T-helper 17 cell (primary cell): Measurements from ENCODE around the gene MXRA7. TPM values are rescaled to one million over a fixed set of nuclear protein-coding genes. Genes with fewer than 3 reads are reported as not detected.
"Not testable (repeated sequence)": the region's sequence is repeated elsewhere in the genome, so short reads cannot be mapped to it uniquely, and the experiment has no call there.

Source experiments
- ATAC-seq: fragments of 150-1000 bp; cut with Tn5 transposase; 2 replicates; pipeline ENCODE4 v1.10.0; 2021; ENCODE audit warnings: mild to moderate bottlenecking, moderate library complexity
- DNase-seq, 3 donors: peaks; one replicate each; pipeline versions ENCODE4 v3.0.0 to v3.0.0-alpha.2; 2020 to 2021
- H3K9me3 ChIP-seq: one replicate; pipeline ENCODE4 v1.7.0; 2013; ENCODE audit warnings: low read length, mild to moderate bottlenecking; ENCODE audit not compliant: control insufficient read depth, poor library complexity, severe bottlenecking
- H3K27ac Mint-ChIP-seq: one replicate; pipeline ENCODE4 v1.8.0; 2022; ENCODE audit warnings: mild to moderate bottlenecking, moderate library complexity, mixed read lengths
- H3K27me3 Mint-ChIP-seq: one replicate; pipeline ENCODE4 v1.8.0; 2022; ENCODE audit warnings: mixed read lengths
- H3K36me3 Mint-ChIP-seq: one replicate; pipeline ENCODE4 v1.8.0; 2022; ENCODE audit warnings: low read depth, mixed read lengths
- H3K4me1 Mint-ChIP-seq: one replicate; pipeline ENCODE4 v1.8.0; 2022; ENCODE audit warnings: mild to moderate bottlenecking, mixed read lengths
- H3K4me3 Mint-ChIP-seq: one replicate; pipeline ENCODE4 v1.8.0; 2022; ENCODE audit warnings: mild to moderate bottlenecking, moderate library complexity, mixed read lengths
- total RNA-seq, 4 donors: library from RNA in 2 of 4; stranded (reverse) in 2 of 4; gene quantifications; one replicate each; pipeline ENCODE4 v1.2.3 and lab custom pipeline; 2022 to 2026

MXRA7 gene
- total RNA-seq, 2 donors from 2014 or later, result 5.7 to 8.0 TPM

GRCh38 chr17:76740329-76741118 is 29.8 kb upstream of the MXRA7 start:
- DNase-seq, result no peak
- ATAC-seq, result no peak
- Mint-ChIP-seq H3K36me3 (peaks cover 5% of the 10 kb centered on the region), H3K27me3 (no peaks in the 10 kb centered on the region), H3K27ac (no peak overlapping the region), H3K4me1 (peaks cover 28% of the 10 kb centered on the region), H3K4me3 (no peak overlapping the region)
- peaks cover 6% of the 10 kb centered on the region for H3K9me3 ChIP-seq

DNA sequence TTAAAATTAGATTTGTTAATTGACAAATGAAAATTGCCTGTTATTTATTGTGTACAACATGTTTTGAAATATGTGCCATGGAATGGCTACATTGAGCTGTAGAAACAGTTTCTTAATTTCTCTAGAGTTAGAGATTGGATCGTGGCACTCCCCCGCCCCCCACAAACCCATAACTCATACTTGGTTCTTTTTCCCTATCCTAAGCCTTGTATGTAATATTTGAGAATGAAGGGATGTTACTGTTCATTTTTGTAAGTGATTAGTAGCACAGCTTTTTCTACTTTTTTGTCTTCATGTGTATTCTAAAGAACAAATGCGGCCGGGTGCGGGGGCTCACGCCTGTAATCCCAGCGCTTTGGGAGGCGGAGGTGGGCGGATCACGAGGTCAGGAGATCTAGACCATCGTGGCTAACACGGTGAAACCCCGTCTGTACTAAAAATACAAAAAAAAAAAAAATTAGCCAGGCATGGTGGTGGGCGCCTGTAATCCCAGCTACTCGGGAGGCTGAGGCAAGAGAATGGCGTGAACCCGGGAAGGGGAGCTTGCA is 28.9 kb upstream of the MXRA7 start:
- ATAC-seq, H3K9me3 ChIP-seq, H3K4me3 Mint-ChIP-seq, H3K36me3 Mint-ChIP-seq, H3K27me3 Mint-ChIP-seq, DNase-seq: not testable (repeated sequence)
- Mint-ChIP-seq H3K4me1 (peaks cover 33% of the 10 kb centered on the region), H3K27ac (peak overlapping the region; percentile 29)

GRCh38 chr17:76738468-76738850 is 27.7 kb upstream of the MXRA7 start:
- no peaks in the 10 kb centered on the region for H3K27me3 Mint-ChIP-seq
- H3K4me3 Mint-ChIP-seq, result peak overlapping the region; percentile 96
- ATAC-seq (no peak), DNase-seq (no peak)
- H3K9me3 ChIP-seq, result peaks cover 6% of the 10 kb centered on the region
- peaks cover 44% of the 10 kb centered on the region for H3K4me1 Mint-ChIP-seq
- peaks cover 13% of the 10 kb centered on the region for H3K36me3 Mint-ChIP-seq
- peak overlapping the region; percentile 99 for H3K27ac Mint-ChIP-seq

DNA sequence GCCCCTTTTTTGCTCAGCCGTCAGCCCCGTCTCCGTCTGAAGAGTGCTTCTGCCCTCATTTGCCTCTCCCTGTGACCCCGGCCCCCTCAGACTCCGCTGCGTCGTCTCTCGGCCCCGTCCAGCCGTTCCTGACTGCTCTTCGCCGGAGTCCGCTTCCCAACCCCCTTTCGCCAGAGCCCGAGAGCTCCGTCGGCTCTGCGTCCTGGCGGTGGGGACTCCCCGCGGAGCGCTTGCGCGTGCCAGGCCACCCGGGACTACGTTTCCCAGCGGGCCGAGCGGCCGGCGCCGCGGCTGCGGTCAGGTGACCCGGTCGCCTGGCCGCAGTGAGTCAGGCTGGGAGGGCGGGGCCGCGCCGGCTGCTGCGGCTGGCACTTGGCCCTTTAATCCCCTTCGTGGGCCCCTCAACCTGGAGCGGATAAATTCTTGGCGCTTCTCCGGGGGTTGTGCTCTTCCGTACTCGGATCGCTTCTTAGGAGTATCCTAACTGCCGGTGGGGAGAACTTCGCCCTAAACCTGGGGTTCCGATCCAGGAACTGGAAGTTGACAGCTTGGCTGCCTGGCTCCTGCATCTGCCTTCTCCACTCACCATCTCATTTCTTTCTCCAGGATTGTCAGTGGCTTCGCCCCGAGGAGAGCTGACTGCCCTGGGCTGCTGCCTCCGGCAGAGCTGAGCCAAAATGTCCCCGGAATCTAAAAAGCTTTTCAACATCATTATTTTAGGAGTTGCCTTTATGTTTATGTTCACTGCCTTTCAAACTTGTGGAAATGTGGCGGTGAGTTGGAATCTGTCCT is 27.1 kb upstream of the MXRA7 start, which contains the start of gene MFSD11:
Gene MFSD11 (plus strand): TSS at position 444 of the 792 bp plus-strand sequence. CDS start 234 bp downstream, at position 678.
- peaks cover 50% of the 10 kb centered on the region for H3K4me1 Mint-ChIP-seq
- DNase-seq, result peak; percentile 86 to 94 (median 91)
- peak within 1 kb of the TSS; percentile 96 for H3K4me3 Mint-ChIP-seq
- H3K27me3 Mint-ChIP-seq, result no peaks in the 10 kb centered on the region
- peaks cover 13% of the 10 kb centered on the region for H3K36me3 Mint-ChIP-seq
- peak; percentile 75 for ATAC-seq
- H3K9me3 ChIP-seq, result peaks cover 6% of the 10 kb centered on the region
- H3K27ac Mint-ChIP-seq, result peak within 1 kb of the TSS; percentile 99

- Mint-ChIP-seq H3K27me3 (no peaks in the 10 kb centered on the region), H3K27ac (peak within 1 kb of the TSS; percentile 99), H3K36me3 (peaks cover 12% of the 10 kb centered on the region), H3K4me3 (peak within 1 kb of the TSS; percentile 96), H3K4me1 (peaks cover 49% of the 10 kb centered on the region)
- H3K9me3 ChIP-seq, result peaks cover 6% of the 10 kb centered on the region
- peak; percentile 74 for ATAC-seq
- DNase-seq, result peak; percentile 97 to 99 (median 99)
Measured at GRCh38 chr17:76737082-76737675, 26.4 kb upstream of the MXRA7 start, which contains the start of gene SRSF2. SRSF2 (minus strand) TSS chr17:76737331; CDS start chr17:76737160, 171 bp downstream.

- peaks cover 49% of the 10 kb centered on the region for H3K4me1 Mint-ChIP-seq
- peak overlapping the region; percentile 99 for H3K27ac Mint-ChIP-seq
- no peaks in the 10 kb centered on the region for H3K27me3 Mint-ChIP-seq
- DNase-seq, result peak; percentile 50 to 63 (median 59)
- peaks cover 6% of the 10 kb centered on the region for H3K9me3 ChIP-seq
- peak; percentile 18 for ATAC-seq
- peaks cover 12% of the 10 kb centered on the region for H3K36me3 Mint-ChIP-seq
- peak overlapping the region; percentile 96 for H3K4me3 Mint-ChIP-seq
Measured at GRCh38 chr17:76736349-76737081, 25.8 kb upstream of the MXRA7 start.

DNA sequence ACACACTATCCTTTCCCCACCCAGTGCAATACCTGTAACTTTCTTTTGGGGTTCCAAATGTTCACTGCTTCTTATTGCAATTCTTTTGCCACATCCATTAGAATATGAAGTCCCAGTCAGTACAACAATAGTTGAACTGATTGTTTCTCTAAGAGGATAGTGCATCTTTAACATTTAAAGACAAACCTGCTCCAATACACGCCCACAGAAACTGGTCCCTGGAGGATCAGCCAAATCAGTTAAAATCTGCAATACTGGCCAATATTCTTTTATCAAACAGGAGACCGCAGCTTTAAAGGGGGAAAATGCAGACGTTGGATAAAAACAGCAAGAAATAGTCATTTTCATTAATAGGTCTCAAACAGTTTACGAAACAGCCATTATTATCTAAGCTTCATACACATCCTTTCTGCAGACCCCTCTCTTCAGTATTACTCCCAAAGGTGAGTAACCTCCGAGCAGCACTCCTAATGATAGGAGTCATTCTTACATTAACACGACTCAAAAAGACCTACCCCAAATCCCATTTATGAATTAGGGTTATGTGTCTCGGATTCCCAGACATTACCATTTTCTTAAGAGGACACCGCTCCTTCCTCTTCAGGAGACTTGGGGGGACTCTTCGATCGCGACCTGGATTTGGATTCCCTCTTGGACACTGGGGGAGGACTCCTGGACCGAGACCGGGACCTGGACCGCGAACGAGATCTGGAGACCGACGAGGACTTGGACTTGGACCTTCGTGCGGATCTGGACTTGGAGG is 25.0 kb upstream of the MXRA7 start:
- Mint-ChIP-seq H3K4me3 (peak overlapping the region; percentile 96), H3K36me3 (peaks cover 12% of the 10 kb centered on the region), H3K27me3 (no peaks in the 10 kb centered on the region), H3K27ac (peak overlapping the region; percentile 99), H3K4me1 (peaks cover 50% of the 10 kb centered on the region)
- peaks cover 6% of the 10 kb centered on the region for H3K9me3 ChIP-seq
- ATAC-seq (no peak), DNase-seq (no peak)

GRCh38 chr17:76735006-76735405 is 24.2 kb upstream of the MXRA7 start:
- H3K27me3 Mint-ChIP-seq, result no peaks in the 10 kb centered on the region
- ATAC-seq (no peak), DNase-seq (no peak)
- peaks cover 49% of the 10 kb centered on the region for H3K4me1 Mint-ChIP-seq
- H3K9me3 ChIP-seq, result peaks cover 6% of the 10 kb centered on the region
- H3K4me3 Mint-ChIP-seq, result peak overlapping the region; percentile 96
- H3K36me3 Mint-ChIP-seq, result peaks cover 12% of the 10 kb centered on the region
- peak overlapping the region; percentile 99 for H3K27ac Mint-ChIP-seq

GRCh38 chr17:76734080-76734840 is 23.5 kb upstream of the MXRA7 start:
- H3K9me3 ChIP-seq, result peaks cover 6% of the 10 kb centered on the region
- DNase-seq, result no peak
- no peaks in the 10 kb centered on the region for H3K27me3 Mint-ChIP-seq
- H3K4me3 Mint-ChIP-seq, result peak overlapping the region; percentile 96
- H3K4me1 Mint-ChIP-seq, result peaks cover 55% of the 10 kb centered on the region
- H3K36me3 Mint-ChIP-seq, result peaks cover 12% of the 10 kb centered on the region
- no peak for ATAC-seq
- peak overlapping the region; percentile 99 for H3K27ac Mint-ChIP-seq

DNA sequence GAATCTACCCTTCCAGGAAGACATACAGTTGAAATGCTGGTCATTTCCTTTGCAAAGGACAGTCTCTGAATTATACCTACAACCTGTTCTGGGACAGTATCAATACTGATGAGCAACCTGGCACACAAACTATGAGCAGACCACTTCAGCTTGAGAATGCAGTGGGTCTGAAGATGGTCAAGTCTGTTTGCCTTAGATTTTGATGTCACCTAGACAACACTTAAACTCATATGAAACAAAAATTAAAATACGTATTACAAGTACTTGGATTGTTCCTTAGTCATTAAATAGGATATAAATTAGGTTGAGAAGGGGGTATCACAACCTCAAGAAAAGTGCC is 22.8 kb upstream of the MXRA7 start:
- no peak for ATAC-seq
- peaks cover 6% of the 10 kb centered on the region for H3K9me3 ChIP-seq
- H3K27ac Mint-ChIP-seq, result peak overlapping the region; percentile 99
- peaks cover 51% of the 10 kb centered on the region for H3K4me1 Mint-ChIP-seq
- H3K27me3 Mint-ChIP-seq, result no peaks in the 10 kb centered on the region
- H3K4me3 Mint-ChIP-seq, result peak overlapping the region; percentile 96
- peaks cover 12% of the 10 kb centered on the region for H3K36me3 Mint-ChIP-seq
- no peak for DNase-seq

DNA sequence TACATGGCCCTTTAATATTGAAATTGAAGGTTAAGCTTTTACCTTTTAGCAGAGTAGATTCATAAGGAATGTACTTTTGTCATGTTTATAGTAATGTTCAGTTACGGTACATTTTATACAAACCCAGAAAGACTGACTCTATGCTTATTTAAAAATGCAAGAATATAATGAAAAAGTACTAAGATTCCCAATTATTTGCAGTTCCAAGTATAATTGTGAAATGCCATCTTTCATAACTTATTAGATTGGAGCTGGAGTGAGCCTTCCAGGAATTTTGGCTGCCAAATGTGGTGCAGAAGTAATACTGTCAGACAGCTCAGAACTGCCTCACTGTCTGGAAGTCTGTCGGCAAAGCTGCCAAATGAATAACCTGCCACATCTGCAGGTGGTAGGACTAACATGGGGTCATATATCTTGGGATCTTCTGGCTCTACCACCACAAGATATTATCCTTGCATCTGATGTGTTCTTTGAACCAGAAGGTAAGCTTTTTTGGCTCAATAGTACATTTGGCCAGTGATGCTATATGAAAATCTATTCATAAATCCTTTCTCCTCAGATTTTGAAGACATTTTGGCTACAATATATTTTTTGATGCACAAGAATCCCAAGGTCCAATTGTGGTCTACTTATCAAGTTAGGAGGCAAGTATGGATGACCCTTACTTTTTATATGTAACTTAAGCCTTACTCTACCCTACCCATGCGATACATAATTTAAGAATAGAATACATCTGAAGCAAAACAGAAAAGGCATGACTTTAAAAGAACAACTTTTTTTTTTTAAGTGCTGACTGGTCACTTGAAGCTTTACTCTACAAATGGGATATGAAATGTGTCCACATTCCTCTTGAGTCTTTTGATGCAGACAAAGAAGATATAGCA is 22.2 kb upstream of the MXRA7 start:
- DNase-seq (no peak), ATAC-seq (no peak)
- Mint-ChIP-seq H3K27me3 (no peaks in the 10 kb centered on the region), H3K4me1 (peaks cover 50% of the 10 kb centered on the region), H3K36me3 (peaks cover 12% of the 10 kb centered on the region), H3K27ac (peak overlapping the region; percentile 99), H3K4me3 (peak overlapping the region; percentile 96)
- peaks cover 6% of the 10 kb centered on the region for H3K9me3 ChIP-seq
